Liver (tissue), 9 donors: ENCODE measurements around the gene SIDT2. TPM values are rescaled to one million over a fixed set of nuclear protein-coding genes. Genes with fewer than 3 reads are reported as not detected.

Source experiments
- DNase-seq: peaks from one replicate; pipeline ENCODE4 v3.0.0-alpha.2; 2017; ENCODE audit warnings: low spot score
- H3K27ac ChIP-seq, 2 donors: one replicate each; pipeline ENCODE4 v1.7.0; 2013; ENCODE audit warnings: inconsistent platforms in 2 of 2, low read length in 2 of 2, control low read depth in 1 of 2, low read depth in 1 of 2, mild to moderate bottlenecking in 1 of 2
- H3K27me3 ChIP-seq, 4 donors: one replicate each; pipeline versions ENCODE4 v1.6.1 to v1.7.0; 2013; ENCODE audit warnings: low read length in 3 of 4, inconsistent platforms in 1 of 4, mild to moderate bottlenecking in 1 of 4, moderate library complexity in 1 of 4; ENCODE audit not compliant: control insufficient read depth in 4 of 4, insufficient read depth in 4 of 4
- H3K36me3 ChIP-seq, 4 donors: one replicate each; pipeline versions ENCODE4 v1.6.1 to v1.7.0; 2013; ENCODE audit warnings: low read length in 3 of 4, mild to moderate bottlenecking in 3 of 4, low read depth in 1 of 4, moderate library complexity in 1 of 4; ENCODE audit not compliant: control insufficient read depth in 4 of 4, insufficient read depth in 3 of 4
- H3K4me1 ChIP-seq, 4 donors: one replicate each; pipeline versions ENCODE4 v1.6.1 to v1.7.0; 2013; ENCODE audit warnings: low read length in 3 of 4, mild to moderate bottlenecking in 3 of 4, moderate library complexity in 1 of 4; ENCODE audit not compliant: control insufficient read depth in 4 of 4, insufficient read depth in 4 of 4
- H3K4me3 ChIP-seq, 3 donors: one replicate each; pipeline versions ENCODE4 v1.6.1 to v1.7.0; 2013; ENCODE audit warnings: low read length in 3 of 3, control low read depth in 1 of 3, low read depth in 1 of 3, mild to moderate bottlenecking in 1 of 3
- H3K9ac ChIP-seq, 2 donors: one replicate each; pipeline ENCODE4 v1.7.0; 2013; ENCODE audit warnings: low read length in 2 of 2, mild to moderate bottlenecking in 2 of 2, moderate library complexity in 2 of 2, control low read depth in 1 of 2, low read depth in 1 of 2
- H3K9me3 ChIP-seq, 4 donors: one replicate each; pipeline versions ENCODE4 v1.6.1 to v1.7.0; 2013; ENCODE audit warnings: low read length in 3 of 4; ENCODE audit not compliant: control insufficient read depth in 4 of 4
- JUND ChIP-seq, 2 donors: IDR thresholded peaks; 2 replicates each; pipeline ENCODE4 v1.6.1; 2016; ENCODE audit warnings: antibody characterized with exemption in 2 of 2
- MAX ChIP-seq: IDR thresholded peaks from 2 replicates; pipeline ENCODE4 v1.6.1; 2016; ENCODE audit warnings: antibody characterized with exemption
- RAD21 ChIP-seq, 2 donors: IDR thresholded peaks; 2 replicates each; pipeline ENCODE4 v1.6.1; 2016; ENCODE audit warnings: antibody characterized with exemption in 2 of 2, mild to moderate bottlenecking in 2 of 2
- REST ChIP-seq: IDR thresholded peaks from 2 replicates; pipeline ENCODE4 v1.6.1; 2016; ENCODE audit warnings: antibody characterized with exemption, mild to moderate bottlenecking
- RXRA ChIP-seq, 2 donors: IDR thresholded peaks; 2 replicates each; pipeline ENCODE4 v1.6.1; 2017 to 2018; ENCODE audit warnings: antibody characterized with exemption in 2 of 2, mild to moderate bottlenecking in 1 of 2
- ZBTB33 ChIP-seq: IDR thresholded peaks from 2 replicates; pipeline ENCODE4 v1.6.1; 2016; ENCODE audit warnings: antibody characterized with exemption
- WGBS: extraction: QIAGEN DNeasy Blood & Tissue Kit; methylation state at CpG from one replicate; pipeline ENCODE4 v1.1.7; 2013; 5-methylcytosine and 5-hydroxymethylcytosine counted together
- polyA plus RNA-seq, 2 donors: library from polyadenylated mRNA; stranded (reverse) in 1 of 2; unstranded in 1 of 2; fragments of 200-250 nt in 1 of 2; fragments of >200 nt in 1 of 2; fragmentation: Nextera tagmentation in 1 of 2; extraction: Ambion mirVana in 1 of 2; gene quantifications; one replicate each; pipeline versions ENCODE4 v1.2.1 to v1.2.3, GENCODE V29; 2013 to 2015
- total RNA-seq, 2 donors: library from RNA; depleted of rRNA; stranded (reverse); fragments of >200 nt; gene quantifications; one replicate each; pipeline ENCODE4 v1.2.3, GENCODE V29; 2014
- donor health status: healthy.
- donor health status: healthy.
- donor health status: healthy.
- donor health status: healthy.
- donor health status: healthy.

The SIDT2 gene
- total and polyA plus RNA-seq, 4 donors, result 11.2 to 42.9 (median 22.4) TPM

- no peak for TF ChIP-seq ZBTB33
These were observed 12.1 kb upstream of the SIDT2 start (continued) for GRCh38 chr11:117166491-117166890.

GRCh38 chr11:117169736-117170135 is 8.8 kb upstream of the SIDT2 start:
- WGBS, result 94% methylated on average over 2 of the region's 2 CpGs
- peaks cover 0 to 32% (median 27%) of the 10 kb centered on the region in 4 donors for H3K36me3 ChIP-seq
- no peak overlapping the region for H3K27ac ChIP-seq
- no peaks in the 10 kb centered on the region for H3K4me1 ChIP-seq
- H3K9me3 ChIP-seq, result no peaks in the 10 kb centered on the region
- no peak for DNase-seq
- TF ChIP-seq REST, result no peak
- H3K4me3 ChIP-seq, result no peak overlapping the region
- H3K9ac ChIP-seq, result no peak overlapping the region
- no peaks in the 10 kb centered on the region for H3K27me3 ChIP-seq

- no peak for DNase-seq
- no peak for TF ChIP-seq REST
- no peak for TF ChIP-seq JUND (IDR thresholded peaks at IDR 0.05)
- no peak for TF ChIP-seq RXRA (IDR thresholded peaks at IDR 0.05)
- TF ChIP-seq MAX, result no peak
- TF ChIP-seq RAD21 (IDR thresholded peaks at IDR 0.05), result no peak
- no peaks in the 10 kb centered on the region for H3K4me1 ChIP-seq
- H3K27ac ChIP-seq, result no peak overlapping the region
- H3K27me3 ChIP-seq, result no peaks in the 10 kb centered on the region
- H3K9ac ChIP-seq, result no peak overlapping the region
- 93% methylated on average over 9 of the region's 9 CpGs for WGBS
- no peaks in the 10 kb centered on the region for H3K9me3 ChIP-seq
- H3K36me3 ChIP-seq, result peaks cover 0 to 32% (median 25%) of the 10 kb centered on the region in 4 donors
- H3K4me3 ChIP-seq, result no peak overlapping the region
These were observed 8.3 kb upstream of the SIDT2 start for GRCh38 chr11:117170210-117170609.
